GM19043 (cell line): ENCODE results near the gene DNAAF8.
"Not testable (repeated sequence)": the region's sequence is repeated elsewhere in the genome, so short reads cannot be mapped to it uniquely, and the experiment has no call there.

Source experiments
- ATAC-seq: cut with Tn5 transposase; IDR thresholded peaks from one replicate; pipeline ENCODE4 v1.9.1; 2021; ENCODE audit warnings: low read depth; ENCODE audit not compliant: unreplicated experiment

DNAAF8 gene

DNA sequence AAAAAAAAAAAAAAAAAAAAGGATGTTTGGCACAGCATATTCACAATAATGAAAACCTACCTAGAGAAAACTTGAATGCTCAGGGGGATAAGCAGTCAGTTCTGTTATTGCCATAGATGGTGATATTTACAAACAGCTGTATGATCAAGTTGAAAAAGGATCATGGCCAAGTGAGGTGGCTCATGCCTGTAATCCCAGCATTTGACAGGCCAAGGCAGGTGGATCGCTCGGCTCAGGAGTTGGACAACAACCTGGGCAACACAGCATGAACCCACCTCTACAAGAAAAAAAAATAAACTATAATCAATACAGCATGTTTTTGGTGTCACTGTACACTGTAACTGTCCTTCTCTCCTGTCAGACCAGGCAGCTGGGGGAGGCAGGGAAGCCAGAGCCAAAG is 19.3 kb upstream of the DNAAF8 start:
- ATAC-seq = no peak

- no peak for ATAC-seq
Observed at GRCh38 chr16:4718466-4718865, 15.9 kb upstream of the DNAAF8 start.

- ATAC-seq = no peak
Observed at GRCh38 chr16:4723071-4723767, 11.1 kb upstream of the DNAAF8 start.

GRCh38 chr16:4724661-4725270 is 9.6 kb upstream of the DNAAF8 start:
- no peak for ATAC-seq

DNA sequence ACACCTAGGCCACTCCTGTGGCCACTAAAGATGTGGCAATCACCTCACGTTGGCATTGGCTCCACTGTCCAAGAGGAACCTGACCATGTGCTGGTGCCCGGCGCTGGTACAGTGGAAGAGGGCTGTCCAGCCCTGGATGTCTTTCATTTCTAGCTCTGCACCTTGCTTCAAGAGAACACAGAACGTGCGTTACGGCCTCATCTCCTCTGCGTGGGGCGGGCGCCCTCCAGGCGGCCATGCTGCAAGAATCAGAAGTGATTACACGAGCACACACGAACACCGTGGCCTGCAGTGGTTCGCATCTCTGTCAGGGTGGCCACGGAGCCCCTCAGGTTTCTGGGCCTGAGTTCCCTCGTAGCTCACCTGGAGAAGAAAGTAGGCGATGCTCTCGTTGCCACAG is 7.7 kb upstream of the DNAAF8 start:
- ATAC-seq = no peak

GRCh38 chr16:4728676-4729075 is 5.7 kb upstream of the DNAAF8 start:
- no peak for ATAC-seq

GRCh38 chr16:4729876-4730275 is 4.5 kb upstream of the DNAAF8 start:
- ATAC-seq = no peak

- no peak for ATAC-seq
Observed at GRCh38 chr16:4733211-4733742, 1.1 kb upstream of the DNAAF8 start.

GRCh38 chr16:4733747-4734062 is 632 bp upstream of the DNAAF8 start:
- ATAC-seq = no peak

- peak; percentile 51 for ATAC-seq
Observed at GRCh38 chr16:4734730-4735535, 596 bp downstream of the DNAAF8 start.

DNA sequence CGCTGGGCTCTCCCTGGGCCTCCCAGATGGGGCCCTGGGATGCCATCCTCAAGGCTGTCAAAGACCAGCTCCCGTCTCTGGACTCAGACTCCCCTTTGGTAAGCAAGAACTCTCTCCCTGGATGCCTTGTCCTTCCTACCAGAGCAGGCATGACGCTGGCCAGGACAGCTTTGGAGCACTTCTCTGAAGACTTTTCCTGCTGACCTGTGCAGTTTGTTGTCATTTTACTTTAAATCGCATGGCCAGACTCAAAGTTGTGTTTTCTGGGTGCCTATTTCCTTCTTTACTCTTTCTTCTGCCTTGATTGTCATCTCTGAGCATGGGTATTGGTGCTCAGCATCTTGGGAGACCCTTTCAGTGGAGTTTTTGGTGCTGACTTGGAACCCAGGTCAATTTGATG is 2.2 kb downstream of the DNAAF8 start:
- no peak for ATAC-seq

GRCh38 chr16:4737545-4737944 is 3.2 kb downstream of the DNAAF8 start:
- ATAC-seq = no peak

DNA sequence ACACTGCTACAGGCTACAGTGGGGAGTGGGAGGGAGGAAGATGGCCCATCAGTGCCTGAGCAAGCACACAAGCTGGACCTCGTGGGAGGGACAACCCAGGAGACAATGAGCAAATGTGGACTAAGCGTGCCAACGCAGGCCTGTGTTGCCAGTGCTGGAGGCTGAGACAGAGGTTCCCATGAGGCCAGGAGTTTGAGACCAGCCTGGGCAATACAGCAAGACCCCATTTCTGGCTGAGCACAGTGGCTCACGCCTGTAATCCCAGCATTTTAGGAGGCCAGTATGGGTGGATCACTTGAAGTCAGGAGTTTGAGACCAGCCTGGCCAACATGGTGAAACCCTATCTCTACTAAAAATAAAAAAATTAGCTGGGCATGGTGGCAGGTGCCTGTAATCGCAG is 4.0 kb downstream of the DNAAF8 start:
- not testable (repeated sequence) for ATAC-seq

DNA sequence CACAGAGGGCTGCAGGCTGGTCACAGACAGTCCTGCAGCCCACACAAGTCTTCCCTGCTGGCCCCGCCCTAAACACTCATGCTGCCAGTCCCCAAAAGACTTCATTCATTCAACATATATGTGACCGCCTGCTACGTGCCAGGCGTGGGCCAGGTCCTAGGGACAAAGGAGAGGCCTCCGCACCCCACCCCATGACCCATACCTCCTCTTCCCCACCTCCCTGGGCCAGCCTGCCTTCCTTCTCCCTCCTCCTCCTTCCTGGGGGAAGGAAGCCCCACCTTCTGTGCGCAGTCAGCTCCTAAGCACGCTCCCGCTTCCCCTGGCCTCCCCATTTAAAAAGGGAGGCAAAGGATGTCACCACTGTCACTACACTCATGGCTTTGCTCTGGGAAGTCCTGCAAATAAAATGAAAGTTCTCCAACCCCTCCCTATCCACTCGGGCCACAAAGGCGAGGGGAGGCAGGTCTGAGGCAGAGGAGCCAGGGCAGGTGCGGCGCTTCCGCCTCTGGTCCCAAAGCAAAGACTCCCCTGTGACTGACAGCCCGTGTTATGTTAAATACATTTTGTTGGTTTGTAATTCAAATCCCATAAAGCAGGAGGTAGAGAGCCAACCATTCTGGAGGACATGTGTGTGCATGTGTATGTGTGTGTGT is 9.0 kb downstream of the DNAAF8 start:
- ATAC-seq = no peak

DNA sequence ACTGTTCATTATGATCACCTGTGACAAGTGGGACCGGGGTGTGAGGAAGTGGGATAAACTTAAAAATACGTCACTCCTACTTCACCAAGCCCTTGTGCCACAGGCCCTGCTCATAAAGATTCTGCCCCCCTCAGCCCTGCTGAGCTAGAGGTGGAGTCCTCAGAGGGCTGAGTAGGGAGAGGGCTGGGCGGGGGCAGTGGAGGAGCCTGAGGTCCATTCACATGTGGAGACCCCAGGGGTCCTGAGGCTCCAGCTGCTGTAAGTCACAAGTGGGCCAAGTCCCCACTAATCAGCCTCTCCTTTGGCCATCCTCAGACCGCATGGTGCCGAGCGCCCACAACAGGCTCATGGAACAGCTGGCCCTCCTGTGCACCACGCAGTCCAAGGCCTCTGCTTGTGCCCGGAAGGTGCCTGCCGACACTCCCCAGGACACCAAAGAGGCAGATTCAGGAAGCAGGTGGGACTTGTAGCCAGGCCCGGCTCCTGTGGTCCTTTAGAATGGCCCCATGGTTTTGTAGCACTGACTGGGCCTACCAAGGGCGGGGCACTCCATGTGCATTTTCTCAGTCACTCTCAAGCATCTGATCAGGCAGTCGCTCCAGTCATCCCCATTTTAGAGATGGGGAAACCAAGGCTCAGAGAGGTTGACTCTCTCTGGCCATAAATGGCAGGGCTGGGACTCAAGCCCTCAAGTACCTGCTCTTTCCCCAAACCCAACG is 10.4 kb downstream of the DNAAF8 start:
- ATAC-seq = no peak

DNA sequence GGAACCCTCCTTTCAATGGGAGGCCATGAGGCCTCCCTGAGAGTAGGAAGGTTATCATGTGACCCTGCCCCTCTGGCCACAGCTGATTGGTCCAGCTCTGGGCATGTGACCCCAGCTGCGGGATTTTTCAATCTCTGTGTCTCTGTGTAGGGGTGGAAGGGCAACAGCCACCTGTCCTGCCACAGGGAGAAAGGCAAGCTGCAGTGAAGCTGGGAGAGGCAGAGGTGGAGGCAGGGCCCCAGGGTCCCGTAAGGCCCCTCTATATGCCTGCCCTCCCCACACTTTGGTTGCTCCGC is 10.9 kb downstream of the DNAAF8 start:
- no peak for ATAC-seq

DNA sequence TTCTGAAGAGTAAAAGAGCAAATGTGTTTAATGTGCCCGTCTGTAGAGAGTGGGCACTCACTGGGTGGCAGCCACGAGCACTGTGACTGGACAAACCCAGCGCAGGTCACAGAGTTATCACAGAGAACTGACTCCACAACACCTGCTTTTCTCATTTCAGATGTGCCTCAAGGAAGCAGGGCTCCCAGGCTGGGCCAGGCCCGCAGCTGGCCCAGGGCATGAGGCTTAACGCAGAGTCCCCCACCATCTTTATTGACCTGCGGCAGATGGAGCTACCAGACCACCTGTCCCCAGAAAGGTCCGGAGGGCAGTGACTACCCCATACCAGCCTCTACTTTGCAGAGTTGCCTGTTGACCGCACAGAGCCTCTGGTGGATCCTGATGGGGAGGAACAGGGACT is 11.9 kb downstream of the DNAAF8 start:
- no peak for ATAC-seq

DNA sequence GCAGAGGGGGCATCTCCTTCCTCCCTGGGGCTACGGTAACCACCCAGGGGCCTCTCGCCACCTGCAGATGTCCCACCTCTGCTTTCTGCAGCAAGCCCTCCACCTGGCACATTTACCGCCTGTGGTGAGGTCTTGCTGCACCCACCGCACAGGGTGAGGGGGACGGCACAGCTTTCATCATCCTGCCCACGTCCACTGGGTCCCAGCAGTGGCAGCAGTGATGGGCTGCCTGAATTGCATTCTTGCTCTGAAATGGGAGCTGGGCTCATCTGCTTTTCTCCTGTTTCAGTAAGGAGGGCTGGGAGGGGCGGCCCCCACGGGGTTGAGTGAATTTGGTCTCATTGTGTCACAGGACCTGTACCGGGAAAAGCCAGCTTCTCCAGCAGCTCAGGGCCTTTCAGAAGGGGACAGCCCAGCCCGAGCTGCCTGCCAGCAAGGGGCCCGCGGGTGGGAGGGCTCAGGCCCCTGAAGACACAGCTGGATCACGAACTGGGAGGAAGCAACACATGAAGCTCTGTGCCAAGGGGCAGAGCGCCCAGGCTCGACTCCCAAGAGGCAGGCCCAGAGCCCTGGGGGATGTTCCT is 12.7 kb downstream of the DNAAF8 start:
- ATAC-seq = no peak

DNA sequence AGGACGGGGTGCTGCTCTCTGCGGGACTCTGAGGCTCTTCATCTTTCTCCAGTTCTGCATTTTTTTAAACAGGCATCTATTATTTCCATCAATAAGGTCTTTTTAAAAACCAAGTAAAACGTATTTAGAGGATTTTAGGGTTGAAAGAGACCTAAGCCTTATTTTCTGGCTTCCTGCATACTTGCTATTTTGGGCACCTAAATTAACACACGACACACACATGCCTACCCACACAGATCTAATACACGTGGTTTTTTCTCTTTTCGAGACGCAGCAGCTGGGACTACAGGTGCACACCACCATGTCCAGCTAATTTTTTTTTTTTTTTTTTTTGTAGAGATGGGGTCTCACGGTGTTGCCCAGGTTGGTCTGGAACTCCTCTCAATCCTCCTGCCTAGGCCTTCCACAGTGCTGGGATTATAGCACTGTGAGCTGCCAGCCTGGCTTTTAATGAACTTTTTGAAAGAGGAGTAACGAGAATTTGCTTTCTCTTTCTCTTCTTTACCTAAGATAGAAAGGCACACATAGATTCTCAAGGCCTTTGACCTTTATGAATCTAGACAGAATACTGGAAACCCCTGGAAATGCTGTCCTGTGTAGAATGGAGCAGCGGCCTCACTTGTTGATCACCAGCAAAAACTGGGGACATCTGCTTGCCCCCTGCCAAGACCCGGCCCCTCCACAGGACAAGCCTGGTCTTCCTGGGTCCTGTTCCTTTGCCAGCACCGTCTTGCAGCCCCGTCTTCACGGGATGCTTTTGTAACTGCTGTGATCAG is 13.8 kb downstream of the DNAAF8 start:
- no peak for ATAC-seq
